ENCODE results near the gene CKMT1B.
"Not testable (repeated sequence)": the region's sequence is repeated elsewhere in the genome, so short reads cannot be mapped to it uniquely, and the experiment has no call there.

The CKMT1B gene

GRCh38 chr15:43593328-43594190 lies at the start of gene CKMT1B:
TSS of gene CKMT1B (plus strand) at chr15:43594027. CDS start at chr15:43594219, 192 bp downstream.
- not testable (repeated sequence) for DNase-seq

DNA sequence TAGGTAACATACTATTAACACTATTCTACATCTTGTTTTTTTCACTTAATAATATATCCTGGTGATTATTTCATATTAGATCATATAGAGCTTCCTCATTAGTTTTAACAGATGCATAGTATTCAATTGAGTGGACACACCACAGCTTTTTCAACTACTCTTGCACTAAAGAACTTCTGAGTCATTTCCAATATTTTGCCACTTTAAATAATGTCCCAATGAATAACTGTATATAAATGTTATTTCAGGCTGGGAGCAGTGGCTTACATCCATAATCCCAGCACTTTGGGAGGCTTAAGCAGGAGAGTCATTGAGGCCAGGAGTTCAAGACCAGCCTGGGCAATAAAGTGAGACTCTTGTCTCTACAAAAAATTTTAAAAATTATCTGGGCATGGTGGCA lies 49.6 kb upstream of the CKMT1B start:
- no peak for DNase-seq

DNA sequence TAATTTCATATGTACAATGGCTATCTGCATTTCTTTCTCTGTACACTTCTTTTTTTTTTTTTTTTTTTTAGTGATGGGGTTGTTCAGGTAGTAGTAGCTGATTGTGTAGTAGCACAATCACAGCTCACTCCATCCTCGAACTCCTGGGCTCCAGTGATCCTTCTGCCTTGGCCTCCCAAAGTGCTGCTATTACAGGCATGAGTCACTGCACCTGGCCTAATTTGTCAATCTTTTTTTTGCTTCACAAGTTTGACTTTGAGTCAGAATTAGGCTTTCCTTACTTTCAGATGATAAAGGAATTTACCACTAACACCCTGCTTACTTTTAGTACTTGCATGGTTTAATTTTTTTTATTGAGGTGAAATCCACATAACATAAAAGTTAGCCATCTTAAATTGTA lies 48.4 kb upstream of the CKMT1B start:
- DNase-seq = no peak

DNA sequence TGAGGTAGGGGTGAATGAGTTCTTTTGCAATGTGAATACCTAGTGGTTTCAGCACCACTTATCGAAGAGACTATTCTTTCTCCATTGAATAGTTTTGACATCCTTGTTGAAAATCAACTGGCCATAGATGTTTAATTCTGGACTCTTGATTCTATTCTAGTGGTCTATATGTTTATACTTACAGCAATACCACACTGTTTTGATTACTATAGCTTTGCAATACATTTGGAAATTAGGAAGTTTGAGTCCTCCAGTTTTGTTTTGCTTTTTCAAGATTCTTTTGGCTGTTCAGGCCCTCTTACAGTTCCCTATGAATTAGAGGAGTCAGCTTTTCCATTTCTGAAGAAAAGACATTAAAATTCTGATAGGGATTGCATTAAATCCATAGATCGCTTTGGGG lies 46.3 kb upstream of the CKMT1B start:
- DNase-seq = no peak

- DNase-seq = no peak
These were observed 43.1 kb upstream of the CKMT1B start for GRCh38 chr15:43550527-43551363.

- DNase-seq = no peak
These were observed 41.6 kb upstream of the CKMT1B start for GRCh38 chr15:43552256-43552655.

GRCh38 chr15:43552986-43553385 lies 40.8 kb upstream of the CKMT1B start:
- DNase-seq = no peak

DNA sequence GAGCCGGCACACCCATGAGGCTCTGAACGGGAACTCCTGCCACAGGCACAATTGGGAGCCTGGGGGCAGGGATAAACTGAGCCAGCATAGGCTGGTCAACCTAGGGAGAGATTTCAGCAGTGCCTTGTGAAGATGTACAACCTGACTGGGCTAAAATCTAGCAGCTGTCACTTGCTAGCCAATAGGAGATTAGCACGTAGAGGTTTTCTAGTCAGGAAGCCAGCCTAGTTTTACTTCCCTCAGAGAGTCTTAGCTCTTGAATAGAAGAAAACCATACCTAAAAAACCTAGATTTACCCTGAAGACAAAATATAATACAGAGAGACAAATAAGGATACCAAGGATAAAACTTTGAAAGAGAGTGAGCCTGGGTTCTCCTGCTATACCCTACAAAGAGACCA lies 31.1 kb upstream of the CKMT1B start:
- not testable (repeated sequence) for DNase-seq

DNA sequence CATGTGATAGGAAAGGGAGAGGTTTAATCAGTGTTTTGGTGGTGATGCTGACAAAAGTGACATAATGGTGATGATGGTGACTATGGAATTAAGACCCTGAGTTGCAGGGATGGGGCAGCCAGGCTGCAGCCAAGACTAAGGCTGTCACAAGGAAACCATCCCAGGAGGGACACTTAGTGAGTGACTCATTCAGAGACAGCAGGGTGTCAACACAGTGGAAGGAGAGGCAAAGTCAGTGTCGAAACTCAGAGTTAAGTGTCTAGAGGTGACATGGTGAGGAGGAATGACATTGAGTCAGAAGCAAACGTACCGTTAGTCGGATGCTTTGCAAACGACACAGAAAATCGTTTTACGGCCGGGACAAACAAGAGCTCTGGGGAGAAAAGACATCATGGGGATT lies 30.0 kb upstream of the CKMT1B start:
- DNase-seq = not testable (repeated sequence)

- DNase-seq = not testable (repeated sequence)
These were observed 27.2 kb upstream of the CKMT1B start for GRCh38 chr15:43566615-43567014.

DNA sequence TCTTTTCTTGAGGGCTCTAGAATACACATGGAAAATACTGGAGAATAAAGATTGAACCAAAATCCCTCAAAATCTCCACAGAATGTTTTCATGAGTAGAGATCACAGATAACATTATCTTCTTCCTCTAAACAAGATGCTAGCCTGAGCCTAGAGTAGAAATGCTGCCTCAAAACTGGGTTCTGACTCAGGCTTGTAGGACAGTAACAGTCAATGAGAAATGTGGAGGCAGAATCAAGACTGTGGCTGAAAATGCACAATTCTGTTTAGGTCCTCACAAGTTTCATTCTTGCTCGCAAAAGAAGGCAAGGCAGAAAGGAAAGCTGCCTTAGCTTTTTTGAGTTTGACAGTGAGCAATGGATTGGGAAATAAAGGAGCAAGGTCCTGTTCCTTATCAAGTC lies 19.2 kb upstream of the CKMT1B start:
- DNase-seq = not testable (repeated sequence)

GRCh38 chr15:43589778-43590466 lies 3.9 kb upstream of the CKMT1B start, which contains the start of gene PPIP5K1:
TSS of gene PPIP5K1 (minus strand) at chr15:43590208. CDS start at chr15:43584504, 5,704 bp downstream.
- not testable (repeated sequence) for DNase-seq

- DNase-seq = not testable (repeated sequence)
These were observed 986 bp upstream of the CKMT1B start for GRCh38 chr15:43592841-43593240.

GRCh38 chr15:43599131-43599530 lies 5.3 kb downstream of the CKMT1B start:
- not testable (repeated sequence) for DNase-seq

DNA sequence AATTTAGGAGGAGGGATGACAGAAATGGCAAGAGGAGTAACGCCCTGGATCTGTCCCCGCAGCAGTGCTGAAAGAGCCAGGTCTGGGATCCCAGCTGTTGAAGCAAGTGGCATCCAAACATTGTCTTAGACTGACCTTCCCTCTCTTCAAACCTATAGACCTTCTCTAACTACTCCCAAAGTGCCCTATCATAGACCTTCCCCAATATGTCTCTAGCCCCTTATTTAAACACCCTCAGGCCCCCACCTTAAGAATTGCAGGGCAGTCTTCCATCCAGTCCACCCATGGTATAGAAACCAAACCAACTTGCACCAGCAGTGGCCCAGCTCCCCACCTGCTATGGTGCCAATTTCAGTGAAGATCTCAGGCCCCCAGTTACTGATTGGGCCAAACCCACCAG lies 6.4 kb downstream of the CKMT1B start:
- not testable (repeated sequence) for DNase-seq

- DNase-seq = peak; percentile 28
These were observed 8.4 kb downstream of the CKMT1B start for GRCh38 chr15:43602233-43602632.

GRCh38 chr15:43617750-43618149 lies 23.9 kb downstream of the CKMT1B start:
- not testable (repeated sequence) for DNase-seq

- DNase-seq = not testable (repeated sequence)
These were observed 24.9 kb downstream of the CKMT1B start, which contains the start of gene STRC for GRCh38 chr15:43618700-43619099. TSS of gene STRC (minus strand) at chr15:43618800. CDS start at chr15:43618722, 78 bp downstream.

- DNase-seq = not testable (repeated sequence)
These were observed 28.4 kb downstream of the CKMT1B start for GRCh38 chr15:43622068-43622799.

GRCh38 chr15:43625106-43625505 lies 31.3 kb downstream of the CKMT1B start:
- DNase-seq = no peak

- not testable (repeated sequence) for DNase-seq
These were observed 33.1 kb downstream of the CKMT1B start for GRCh38 chr15:43626937-43627336.

Measured in NCI-H1694 treated with DMSO at 0.1 percent for 48 hours (cell line).